Gastrocnemius medialis (tissue), 4 donors: Measurements from ENCODE around the gene PRSS3. TPM values are rescaled to one million over a fixed set of nuclear protein-coding genes. Genes with fewer than 3 reads are reported as not detected.

Experiments used
- ATAC-seq, 2 donors: fragments of 150-250 bp; one replicate each; pipeline ENCODE4 v1.9.1; 2016
- DNase-seq, 2 donors: peaks; one replicate each; pipeline ENCODE4 v3.0.0-alpha.2; 2019
- H3K27ac ChIP-seq, 4 donors: fragments of 200-600 bp; sonication (generic); 1 replicate in 1 of 4; 2 replicates in 3 of 4; pipeline ENCODE4 v1.5.1; 2016 to 2018; ENCODE audit warnings: mild to moderate bottlenecking in 2 of 4, moderate library complexity in 1 of 4
- H3K27me3 ChIP-seq, 3 donors: fragments of 200-600 bp; sonication (generic) in 2 of 3; 1 replicate in 1 of 3; 2 replicates in 2 of 3; pipeline versions ENCODE4 v1.5.1 to v1.6.0; 2016 to 2019; ENCODE audit warnings: mild to moderate bottlenecking in 1 of 3, moderate library complexity in 1 of 3
- H3K36me3 ChIP-seq, 2 donors: fragments of 200-600 bp; sonication (generic) in 1 of 2; one replicate each; pipeline ENCODE4 v1.5.1; 2017 to 2018
- H3K4me1 ChIP-seq, 2 donors: fragments of 200-600 bp; sonication (generic) in 1 of 2; one replicate each; pipeline ENCODE4 v1.5.1; 2016 to 2017; ENCODE audit warnings: mild to moderate bottlenecking in 2 of 2
- H3K4me3 ChIP-seq, 4 donors: fragments of 200-600 bp; sonication (generic) in 3 of 4; 1 replicate in 1 of 4; 2 replicates in 3 of 4; pipeline ENCODE4 v1.5.1; 2016 to 2019; ENCODE audit warnings: mild to moderate bottlenecking in 2 of 4
- H3K9me3 ChIP-seq, 3 donors: fragments of 200-600 bp; sonication (generic) in 2 of 3; 1 replicate in 1 of 3; 2 replicates in 2 of 3; pipeline ENCODE4 v1.5.1; 2016 to 2019
- CTCF ChIP-seq, 5 experiments: fragments of 450-650 bp in 3 of 5; fragments of 200-600 bp in 2 of 5; sonication (generic) in 2 of 5; IDR thresholded peaks in 4 of 5; conservative IDR thresholded peaks in 1 of 5; 1 replicate in 4 of 5; 2 replicates in 1 of 5; pipeline ENCODE4 v1.5.1; 2016 to 2019; ENCODE audit warnings: antibody characterized with exemption in 5 of 5, mild to moderate bottlenecking in 3 of 5, moderate library complexity in 3 of 5
- POLR2A ChIP-seq, 2 donors: fragments of 450-650 bp; IDR thresholded peaks; one replicate each; pipeline ENCODE4 v1.6.1; 2017; ENCODE audit warnings: antibody characterized with exemption in 2 of 2, mild to moderate bottlenecking in 2 of 2, moderate library complexity in 2 of 2
- in situ Hi-C, 4 donors: fragments of 200-750 bp; cut with MboI; loops; one replicate each; pipeline versions ENCODE4 v1.15.0 to v1.8.0; 2017; ENCODE audit warnings: low sequenced_read_pairs in 4 of 4
- intact Hi-C: fragments of 100-400 bp; cut with DNase I; formaldehyde crosslinking; loops from one replicate; pipeline ENCODE4 v1.15.1; 2023; ENCODE audit warnings: low total_unique reads
- total RNA-seq, 4 donors: library from RNA; depleted of rRNA; stranded (reverse); fragments of >200 nt; gene quantifications; one replicate each; pipeline versions ENCODE4 v1.1.0 to v1.2.3, GENCODE V29; 2016

Gene PRSS3
- total RNA-seq, 4 donors from 2014 or later, result 0.46 TPM; not detected in 3

- H3K4me3 ChIP-seq, result peak overlapping the region; percentile 80 to 94 (median 90)
- peaks cover 50 to 56% of the 10 kb centered on the region in 2 donors for H3K4me1 ChIP-seq
- no peaks in the 10 kb centered on the region for H3K27me3 ChIP-seq
- no peaks in the 10 kb centered on the region for H3K9me3 ChIP-seq
- in situ Hi-C loops, result loop anchor here in 2 of 4 donors (5.0 kb wide), 1 partner anchor 35 kb away; no protein-coding TSS in a partner anchor
- peak; percentile 32 to 43 for ATAC-seq
- no peaks in the 10 kb centered on the region for H3K36me3 ChIP-seq
- TF ChIP-seq POLR2A (IDR thresholded peaks at IDR 0.05), result peak; percentile 31 to 32
- peak; percentile 7 to 41 (median 23) for TF ChIP-seq CTCF (IDR thresholded peaks at IDR 0.05 in 4 of 5, conservative IDR thresholded peaks at IDR 0.05 in 1 of 5)
- peak; percentile 47 to 61 for DNase-seq
- intact Hi-C loops, result loop anchor here (2.0 to 10.0 kb wide), 3 partner anchors 227 to 653 kb away; partner anchors contain the start of gene UBAP2
- H3K27ac ChIP-seq, result peak overlapping the region; percentile 92 to 100 (median 98)
These were observed 22.2 kb downstream of the PRSS3 start for GRCh38 chr9:33817327-33818166.

- ATAC-seq (peak; percentile 5 to 18), DNase-seq (peak in 1 of 2 donors; percentile 46)
- peak overlapping the region; percentile 80 to 94 (median 90) for H3K4me3 ChIP-seq
- H3K36me3 ChIP-seq, result no peaks in the 10 kb centered on the region
- in situ Hi-C loops, result loop anchor here in 2 of 4 donors (5.0 kb wide), 1 partner anchor 34 kb away; no protein-coding TSS in a partner anchor
- peaks cover 55 to 56% of the 10 kb centered on the region in 2 donors for H3K4me1 ChIP-seq
- H3K9me3 ChIP-seq, result no peaks in the 10 kb centered on the region
- H3K27me3 ChIP-seq, result no peaks in the 10 kb centered on the region
- intact Hi-C loops, result loop anchor here (5.0 to 10.0 kb wide), 2 partner anchors 226 to 254 kb away; partner anchors contain the start of gene UBAP2
- no peak for TF ChIP-seq CTCF (IDR thresholded peaks at IDR 0.05 in 4 of 5, conservative IDR thresholded peaks at IDR 0.05 in 1 of 5)
- TF ChIP-seq POLR2A (IDR thresholded peaks at IDR 0.05), result peak; percentile 20 to 23
- peak overlapping the region; percentile 92 to 100 (median 98) for H3K27ac ChIP-seq
These were observed 22.9 kb downstream of the PRSS3 start for GRCh38 chr9:33818167-33818846.

GRCh38 chr9:33818847-33819500, 23.6 kb downstream of the PRSS3 start:
- intact Hi-C loops (loop anchor here (5.0 to 10.0 kb wide), 2 partner anchors 226 to 253 kb away; partner anchors contain the start of gene UBAP2), in situ Hi-C loops (loop anchor here in 2 of 4 donors (5.0 kb wide), 1 partner anchor 33 kb away; no protein-coding TSS in a partner anchor)
- ATAC-seq (peak in 1 of 2 donors; percentile 42), DNase-seq (no peak)
- peak overlapping the region; percentile 80 to 94 (median 90) for H3K4me3 ChIP-seq
- peak overlapping the region; percentile 92 to 100 (median 98) for H3K27ac ChIP-seq
- no peaks in the 10 kb centered on the region for H3K9me3 ChIP-seq
- peaks cover 60% of the 10 kb centered on the region in 2 donors for H3K4me1 ChIP-seq
- H3K27me3 ChIP-seq, result no peaks in the 10 kb centered on the region
- H3K36me3 ChIP-seq, result no peaks in the 10 kb centered on the region
- TF ChIP-seq CTCF (IDR thresholded peaks at IDR 0.05 in 4 of 5, conservative IDR thresholded peaks at IDR 0.05 in 1 of 5) (no peak), POLR2A (IDR thresholded peaks at IDR 0.05) (no peak)

- H3K27me3 ChIP-seq, result no peaks in the 10 kb centered on the region
- in situ Hi-C loops, result no loop called here
- no peaks in the 10 kb centered on the region for H3K36me3 ChIP-seq
- intact Hi-C loops, result no loop called here
- no peak for DNase-seq
- no peak for ATAC-seq
- peaks cover 54 to 56% of the 10 kb centered on the region in 2 donors for H3K4me1 ChIP-seq
- H3K27ac ChIP-seq, result peak overlapping the region; percentile 92 to 100 (median 98)
- H3K4me3 ChIP-seq, result peak overlapping the region; percentile 80 to 94 (median 90)
- TF ChIP-seq CTCF (IDR thresholded peaks at IDR 0.05 in 4 of 5, conservative IDR thresholded peaks at IDR 0.05 in 1 of 5) (no peak), POLR2A (IDR thresholded peaks at IDR 0.05) (no peak)
- no peaks in the 10 kb centered on the region for H3K9me3 ChIP-seq
These were observed 24.9 kb downstream of the PRSS3 start for GRCh38 chr9:33820231-33820745.
